Thyroid gland (tissue), 4 donors: ENCODE data around the gene CBL. TPM values are rescaled to one million over a fixed set of nuclear protein-coding genes. Genes with fewer than 3 reads are reported as not detected.

Source experiments
- DNase-seq, 2 donors: peaks; one replicate each; pipeline ENCODE4 v3.0.0-alpha.2; 2019
- H3K27ac ChIP-seq, 3 donors: fragments of 200-600 bp; sonication (generic); 1 replicate in 2 of 3; 2 replicates in 1 of 3; pipeline ENCODE4 v1.5.1; 2016 to 2019; ENCODE audit warnings: mild to moderate bottlenecking in 1 of 3, moderate library complexity in 1 of 3
- H3K27me3 ChIP-seq: fragments of 200-600 bp; sonication (generic); one replicate; pipeline ENCODE4 v1.5.1; 2019
- H3K36me3 ChIP-seq, 2 donors: fragments of 200-600 bp; sonication (generic); one replicate each; pipeline ENCODE4 v1.5.1; 2016 to 2019
- H3K4me1 ChIP-seq, 2 donors: fragments of 200-600 bp; sonication (generic); one replicate each; pipeline ENCODE4 v1.5.1; 2017 to 2019
- H3K4me3 ChIP-seq, 3 donors: fragments of 200-600 bp; sonication (generic); replicated peaks in 1 of 3; 1 replicate in 2 of 3; 2 replicates in 1 of 3; pipeline ENCODE4 v1.5.1; 2016; ENCODE audit warnings: mild to moderate bottlenecking in 1 of 3
- H3K9me3 ChIP-seq: fragments of 200-600 bp; sonication (generic); one replicate; pipeline ENCODE4 v1.5.1; 2017
- POLR2A ChIP-seq, 2 donors: fragments of 450-650 bp; IDR thresholded peaks; one replicate each; pipeline ENCODE4 v1.6.1; 2017; ENCODE audit warnings: antibody characterized with exemption in 2 of 2, mild to moderate bottlenecking in 2 of 2, moderate library complexity in 1 of 2
- WGBS, 2 donors: methylation state at CpG; one replicate each; pipeline ENCODE4 v1.1.5; 2017; 5-methylcytosine and 5-hydroxymethylcytosine counted together
- intact Hi-C: fragments of 100-400 bp; cut with DNase I; formaldehyde crosslinking; loops from one replicate; pipeline ENCODE4 v1.15.1; 2023
- total RNA-seq, 4 donors: library from RNA; depleted of rRNA; stranded (reverse); fragments of >200 nt; gene quantifications; one replicate each; pipeline ENCODE4 v1.2.3, GENCODE V29; 2016
- TF ChIP-seq, protein P1 (sequence below), 6 experiments: fragments of 200-600 bp in 3 of 6; fragments of 450-650 bp in 3 of 6; sonication (generic) in 3 of 6; IDR thresholded peaks; one replicate each; pipeline ENCODE4 v1.5.1; 2016 to 2019; ENCODE audit warnings: antibody characterized with exemption in 6 of 6, mild to moderate bottlenecking in 2 of 6, inconsistent platforms in 1 of 6, moderate library complexity in 1 of 6

The CBL gene
- total RNA-seq, 4 donors from 2014 or later, result 9.4 to 14.5 (median 13.9) TPM

GRCh38 chr11:119169282-119169719 is 36.8 kb upstream of the CBL start:
- TF ChIP-seq POLR2A (IDR thresholded peaks at IDR 0.05), result peak in 1 of 2 donors; percentile 28
- TF ChIP-seq, protein P1, sequence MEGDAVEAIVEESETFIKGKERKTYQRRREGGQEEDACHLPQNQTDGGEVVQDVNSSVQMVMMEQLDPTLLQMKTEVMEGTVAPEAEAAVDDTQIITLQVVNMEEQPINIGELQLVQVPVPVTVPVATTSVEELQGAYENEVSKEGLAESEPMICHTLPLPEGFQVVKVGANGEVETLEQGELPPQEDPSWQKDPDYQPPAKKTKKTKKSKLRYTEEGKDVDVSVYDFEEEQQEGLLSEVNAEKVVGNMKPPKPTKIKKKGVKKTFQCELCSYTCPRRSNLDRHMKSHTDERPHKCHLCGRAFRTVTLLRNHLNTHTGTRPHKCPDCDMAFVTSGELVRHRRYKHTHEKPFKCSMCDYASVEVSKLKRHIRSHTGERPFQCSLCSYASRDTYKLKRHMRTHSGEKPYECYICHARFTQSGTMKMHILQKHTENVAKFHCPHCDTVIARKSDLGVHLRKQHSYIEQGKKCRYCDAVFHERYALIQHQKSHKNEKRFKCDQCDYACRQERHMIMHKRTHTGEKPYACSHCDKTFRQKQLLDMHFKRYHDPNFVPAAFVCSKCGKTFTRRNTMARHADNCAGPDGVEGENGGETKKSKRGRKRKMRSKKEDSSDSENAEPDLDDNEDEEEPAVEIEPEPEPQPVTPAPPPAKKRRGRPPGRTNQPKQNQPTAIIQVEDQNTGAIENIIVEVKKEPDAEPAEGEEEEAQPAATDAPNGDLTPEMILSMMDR (IDR thresholded peaks at IDR 0.05), result no peak
- Histone ChIP-seq H3K27ac (peak overlapping the region; percentile 86 to 98 (median 88)), H3K36me3 (peaks cover 0 to 3% of the 10 kb centered on the region in 2 donors), H3K4me3 (peak overlapping the region; percentile 61 to 80 (median 79)), H3K9me3 (no peaks in the 10 kb centered on the region), H3K27me3 (no peaks in the 10 kb centered on the region), H3K4me1 (peaks cover 32 to 41% of the 10 kb centered on the region in 2 donors)
- 14 to 22% methylated on average over 13 to 15 of the region's 15 CpGs for WGBS, 2 donors
- peak; percentile 47 to 51 for DNase-seq
- intact Hi-C loops, result no loop called here

DNA sequence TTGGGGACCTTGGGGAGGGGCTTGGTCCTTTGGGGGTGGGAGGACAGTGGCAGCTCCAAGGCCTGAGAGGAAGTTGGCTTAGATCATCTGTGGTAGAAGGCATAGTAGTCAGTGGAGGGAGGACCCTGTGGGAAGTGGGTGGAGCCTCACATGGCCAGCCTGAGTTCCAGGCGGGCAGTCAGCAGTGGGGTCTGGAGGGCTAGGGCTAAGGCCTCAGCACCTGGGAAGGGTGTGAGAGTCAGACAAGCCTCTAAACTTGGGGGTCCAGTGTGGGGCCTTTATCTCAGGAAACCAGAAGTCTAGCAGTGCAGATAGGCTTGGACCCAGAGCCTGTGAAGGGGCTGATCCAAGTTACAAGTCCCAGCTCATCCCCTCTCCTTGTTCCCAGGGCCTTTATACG is 33.6 kb upstream of the CBL start:
- intact Hi-C loops, result no loop called here
- no peak for DNase-seq
- Histone ChIP-seq H3K36me3 (peaks cover 0 to 8% of the 10 kb centered on the region in 2 donors), H3K9me3 (no peaks in the 10 kb centered on the region), H3K27ac (no peak overlapping the region), H3K4me3 (no peak overlapping the region), H3K4me1 (peaks cover 9 to 15% of the 10 kb centered on the region in 2 donors), H3K27me3 (no peaks in the 10 kb centered on the region)
- TF ChIP-seq, protein P1 (IDR thresholded peaks at IDR 0.05), result no peak
- no peak for TF ChIP-seq POLR2A (IDR thresholded peaks at IDR 0.05)
- 94 to 100% methylated on average over 2 of the region's 2 CpGs for WGBS, 2 donors

DNA sequence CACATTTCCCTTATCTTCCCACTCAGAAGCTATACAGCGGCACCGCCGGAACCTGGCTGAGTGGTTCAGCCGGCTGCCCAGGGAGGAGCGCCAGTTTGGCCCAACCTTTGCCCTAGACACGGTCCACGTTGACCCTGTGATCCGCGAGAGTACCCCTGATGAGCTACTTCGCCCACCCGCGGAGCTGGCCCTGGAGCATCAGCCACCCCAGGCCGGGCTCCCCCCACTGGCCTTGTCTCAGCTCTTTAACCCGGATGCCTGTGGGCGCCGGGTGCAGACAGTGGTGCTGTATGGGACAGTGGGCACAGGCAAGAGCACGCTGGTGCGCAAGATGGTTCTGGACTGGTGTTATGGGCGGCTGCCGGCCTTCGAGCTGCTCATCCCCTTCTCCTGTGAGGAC is 32.7 kb upstream of the CBL start:
- no peak for DNase-seq
- no peak overlapping the region for H3K27ac ChIP-seq
- TF ChIP-seq, protein P1 (IDR thresholded peaks at IDR 0.05), result no peak
- TF ChIP-seq POLR2A (IDR thresholded peaks at IDR 0.05), result no peak
- no peaks in the 10 kb centered on the region for H3K9me3 ChIP-seq
- H3K4me1 ChIP-seq, result peaks cover 0 to 5% of the 10 kb centered on the region in 2 donors
- no peaks in the 10 kb centered on the region for H3K27me3 ChIP-seq
- H3K36me3 ChIP-seq, result peaks cover 5 to 10% of the 10 kb centered on the region in 2 donors
- no peak overlapping the region for H3K4me3 ChIP-seq
- intact Hi-C loops, result no loop called here
- WGBS, 2 donors, result 96 to 97% methylated on average over 17 to 18 of the region's 21 CpGs

GRCh38 chr11:119175493-119176077 is 30.6 kb upstream of the CBL start:
- 81 to 84% methylated on average over 6 of the region's 6 CpGs for WGBS, 2 donors
- intact Hi-C loops, result no loop called here
- Histone ChIP-seq H3K4me3 (no peak overlapping the region), H3K36me3 (peaks cover 5 to 16% of the 10 kb centered on the region in 2 donors), H3K9me3 (no peaks in the 10 kb centered on the region), H3K27me3 (no peaks in the 10 kb centered on the region), H3K4me1 (no peaks in the 10 kb centered on the region), H3K27ac (no peak overlapping the region)
- TF ChIP-seq, protein P1 (IDR thresholded peaks at IDR 0.05), result no peak
- no peak for TF ChIP-seq POLR2A (IDR thresholded peaks at IDR 0.05)
- DNase-seq, result no peak

GRCh38 chr11:119178166-119178680 is 27.9 kb upstream of the CBL start:
- no peak for TF ChIP-seq POLR2A (IDR thresholded peaks at IDR 0.05)
- TF ChIP-seq, protein P1 (IDR thresholded peaks at IDR 0.05), result no peak
- DNase-seq, result no peak
- Histone ChIP-seq H3K9me3 (no peaks in the 10 kb centered on the region), H3K4me3 (no peak overlapping the region), H3K36me3 (peaks cover 5 to 16% of the 10 kb centered on the region in 2 donors), H3K27ac (no peak overlapping the region), H3K27me3 (no peaks in the 10 kb centered on the region), H3K4me1 (no peaks in the 10 kb centered on the region)
- WGBS, 2 donors, result 58 to 70% methylated on average over 4 of the region's 4 CpGs
- intact Hi-C loops, result no loop called here
